ENCODE results near the gene IPO7.
"Not testable (repeated sequence)": the region's sequence is repeated elsewhere in the genome, so short reads cannot be mapped to it uniquely, and the experiment has no call there.

IPO7 gene

GRCh38 chr11:9401884-9402283 lies 17.4 kb downstream of the IPO7 start:
- not testable (repeated sequence) for H3K9me3 ChIP-seq (ENCODE audit: control insufficient read depth, low read length); H3K4me3 ChIP-seq (ENCODE audit: low read length); H3K9ac ChIP-seq (ENCODE audit: low read length); H3K27me3 ChIP-seq (replicated peaks; ENCODE audit: control insufficient read depth, insufficient read depth, low read length); DNase-seq (ENCODE audit: low read depth)
- Histone ChIP-seq H3K36me3 (ENCODE audit: control insufficient read depth, insufficient read depth, low read length, severe bottlenecking) (peaks cover 15% of the 10 kb centered on the region), H3K4me1 (ENCODE audit: control insufficient read depth, insufficient read depth, low read length) (peaks cover 21% of the 10 kb centered on the region)

GRCh38 chr11:9428706-9429105 lies 44.3 kb downstream of the IPO7 start:
- Histone ChIP-seq H3K4me1 (ENCODE audit: control insufficient read depth, insufficient read depth, low read length) (no peaks in the 10 kb centered on the region), H3K9me3 (ENCODE audit: control insufficient read depth, low read length) (no peaks in the 10 kb centered on the region), H3K4me3 (ENCODE audit: low read length) (no peak overlapping the region), H3K36me3 (ENCODE audit: control insufficient read depth, insufficient read depth, low read length, severe bottlenecking) (peaks cover 93% of the 10 kb centered on the region), H3K9ac (ENCODE audit: low read length) (no peak overlapping the region), H3K27me3 (replicated peaks; ENCODE audit: control insufficient read depth, insufficient read depth, low read length) (no peaks in the 10 kb centered on the region)
- DNase-seq (ENCODE audit: low read depth) = no peak

- no peaks in the 10 kb centered on the region for H3K4me1 ChIP-seq (ENCODE audit: control insufficient read depth, insufficient read depth, low read length)
- no peak overlapping the region for H3K9ac ChIP-seq (ENCODE audit: low read length)
- peaks cover 97% of the 10 kb centered on the region for H3K36me3 ChIP-seq (ENCODE audit: control insufficient read depth, insufficient read depth, low read length, severe bottlenecking)
- H3K27me3 ChIP-seq (replicated peaks; ENCODE audit: control insufficient read depth, insufficient read depth, low read length) = no peaks in the 10 kb centered on the region
- no peaks in the 10 kb centered on the region for H3K9me3 ChIP-seq (ENCODE audit: control insufficient read depth, low read length)
- no peak for DNase-seq (ENCODE audit: low read depth)
- no peak overlapping the region for H3K4me3 ChIP-seq (ENCODE audit: low read length)
Observed at GRCh38 chr11:9438611-9439010, 54.2 kb downstream of the IPO7 start.

GRCh38 chr11:9446230-9446629 lies 61.8 kb downstream of the IPO7 start:
- Histone ChIP-seq H3K9me3 (ENCODE audit: control insufficient read depth, low read length) (no peaks in the 10 kb centered on the region), H3K27me3 (replicated peaks; ENCODE audit: control insufficient read depth, insufficient read depth, low read length) (no peaks in the 10 kb centered on the region), H3K4me3 (ENCODE audit: low read length) (no peak overlapping the region), H3K4me1 (ENCODE audit: control insufficient read depth, insufficient read depth, low read length) (no peaks in the 10 kb centered on the region), H3K9ac (ENCODE audit: low read length) (no peak overlapping the region), H3K36me3 (ENCODE audit: control insufficient read depth, insufficient read depth, low read length, severe bottlenecking) (peaks cover 73% of the 10 kb centered on the region)
- no peak for DNase-seq (ENCODE audit: low read depth)

GRCh38 chr11:9448576-9449352 lies 64.3 kb downstream of the IPO7 start:
- no peak for DNase-seq (ENCODE audit: low read depth)
- peaks cover 49% of the 10 kb centered on the region for H3K36me3 ChIP-seq (ENCODE audit: control insufficient read depth, insufficient read depth, low read length, severe bottlenecking)

GRCh38 chr11:9452023-9452422 lies 67.6 kb downstream of the IPO7 start:
- not testable (repeated sequence) for H3K4me1 ChIP-seq (ENCODE audit: control insufficient read depth, insufficient read depth, low read length); H3K9ac ChIP-seq (ENCODE audit: low read length); H3K4me3 ChIP-seq (ENCODE audit: low read length); H3K9me3 ChIP-seq (ENCODE audit: control insufficient read depth, low read length); DNase-seq (ENCODE audit: low read depth); H3K27me3 ChIP-seq (replicated peaks; ENCODE audit: control insufficient read depth, insufficient read depth, low read length)
- H3K36me3 ChIP-seq (ENCODE audit: control insufficient read depth, insufficient read depth, low read length, severe bottlenecking) = peaks cover 20% of the 10 kb centered on the region

More at GRCh38 chr11:9448576-9449352, 64.3 kb downstream of the IPO7 start:
- no peak overlapping the region for H3K4me3 ChIP-seq (ENCODE audit: low read length)
- no peaks in the 10 kb centered on the region for H3K9me3 ChIP-seq (ENCODE audit: control insufficient read depth, low read length)
- no peaks in the 10 kb centered on the region for H3K27me3 ChIP-seq (replicated peaks; ENCODE audit: control insufficient read depth, insufficient read depth, low read length)
- no peak overlapping the region for H3K9ac ChIP-seq (ENCODE audit: low read length)
- no peaks in the 10 kb centered on the region for H3K4me1 ChIP-seq (ENCODE audit: control insufficient read depth, insufficient read depth, low read length)

GRCh38 chr11:9455722-9456121 lies 71.3 kb downstream of the IPO7 start:
- Histone ChIP-seq H3K4me3 (ENCODE audit: low read length) (no peak overlapping the region), H3K27me3 (replicated peaks; ENCODE audit: control insufficient read depth, insufficient read depth, low read length) (no peaks in the 10 kb centered on the region), H3K4me1 (ENCODE audit: control insufficient read depth, insufficient read depth, low read length) (no peaks in the 10 kb centered on the region), H3K9me3 (ENCODE audit: control insufficient read depth, low read length) (no peaks in the 10 kb centered on the region), H3K9ac (ENCODE audit: low read length) (no peak overlapping the region), H3K36me3 (ENCODE audit: control insufficient read depth, insufficient read depth, low read length, severe bottlenecking) (no peaks in the 10 kb centered on the region)
- DNase-seq (ENCODE audit: low read depth) = no peak

- H3K4me3 ChIP-seq (ENCODE audit: low read length) = peak overlapping the region; percentile 93
- H3K27me3 ChIP-seq (replicated peaks; ENCODE audit: control insufficient read depth, insufficient read depth, low read length) = no peaks in the 10 kb centered on the region
- no peaks in the 10 kb centered on the region for H3K36me3 ChIP-seq (ENCODE audit: control insufficient read depth, insufficient read depth, low read length, severe bottlenecking)
- DNase-seq (ENCODE audit: low read depth) = peak; percentile 64
- H3K9me3 ChIP-seq (ENCODE audit: control insufficient read depth, low read length) = no peaks in the 10 kb centered on the region
- peak overlapping the region; percentile 100 for H3K9ac ChIP-seq (ENCODE audit: low read length)
- peaks cover 17% of the 10 kb centered on the region for H3K4me1 ChIP-seq (ENCODE audit: control insufficient read depth, insufficient read depth, low read length)
Observed at GRCh38 chr11:9459667-9460321, 75.3 kb downstream of the IPO7 start.

- Histone ChIP-seq H3K9me3 (ENCODE audit: control insufficient read depth, low read length) (no peaks in the 10 kb centered on the region), H3K27me3 (replicated peaks; ENCODE audit: control insufficient read depth, insufficient read depth, low read length) (no peaks in the 10 kb centered on the region), H3K4me1 (ENCODE audit: control insufficient read depth, insufficient read depth, low read length) (peaks cover 17% of the 10 kb centered on the region), H3K9ac (ENCODE audit: low read length) (peak within 1 kb of the TSS; percentile 100), H3K4me3 (ENCODE audit: low read length) (peak within 1 kb of the TSS; percentile 93), H3K36me3 (ENCODE audit: control insufficient read depth, insufficient read depth, low read length, severe bottlenecking) (no peaks in the 10 kb centered on the region)
- DNase-seq (ENCODE audit: low read depth) = peak; percentile 100
Observed at GRCh38 chr11:9460322-9461062, 76.0 kb downstream of the IPO7 start, which contains the start of gene ZNF143. ZNF143 (plus strand) TSS chr11:9461012; CDS start chr11:9471309, 10,297 bp downstream.

- peak overlapping the region; percentile 100 for H3K9ac ChIP-seq (ENCODE audit: low read length)
- H3K9me3 ChIP-seq (ENCODE audit: control insufficient read depth, low read length) = no peaks in the 10 kb centered on the region
- DNase-seq (ENCODE audit: low read depth) = peak; percentile 93
- no peaks in the 10 kb centered on the region for H3K27me3 ChIP-seq (replicated peaks; ENCODE audit: control insufficient read depth, insufficient read depth, low read length)
- H3K4me1 ChIP-seq (ENCODE audit: control insufficient read depth, insufficient read depth, low read length) = peaks cover 17% of the 10 kb centered on the region
- peak overlapping the region; percentile 92 for H3K4me3 ChIP-seq (ENCODE audit: low read length)
- no peaks in the 10 kb centered on the region for H3K36me3 ChIP-seq (ENCODE audit: control insufficient read depth, insufficient read depth, low read length, severe bottlenecking)
Observed at GRCh38 chr11:9461063-9461759, 76.8 kb downstream of the IPO7 start.

GRCh38 chr11:9461760-9462134 lies 77.3 kb downstream of the IPO7 start:
- peaks cover 17% of the 10 kb centered on the region for H3K4me1 ChIP-seq (ENCODE audit: control insufficient read depth, insufficient read depth, low read length)
- no peaks in the 10 kb centered on the region for H3K36me3 ChIP-seq (ENCODE audit: control insufficient read depth, insufficient read depth, low read length, severe bottlenecking)
- H3K4me3 ChIP-seq (ENCODE audit: low read length) = peak overlapping the region; percentile 92
- H3K9ac ChIP-seq (ENCODE audit: low read length) = peak overlapping the region; percentile 100
- H3K27me3 ChIP-seq (replicated peaks; ENCODE audit: control insufficient read depth, insufficient read depth, low read length) = no peaks in the 10 kb centered on the region
- DNase-seq (ENCODE audit: low read depth) = peak; percentile 39
- H3K9me3 ChIP-seq (ENCODE audit: control insufficient read depth, low read length) = no peaks in the 10 kb centered on the region

Measured in adipocyte (in vitro differentiated cells).